Tibial artery (tissue), 4 donors: ENCODE data around the gene PPP1R16B.

Source experiments
- DNase-seq, 2 donors: peaks; one replicate each; pipeline ENCODE4 v3.0.0-alpha.2; 2019
- H3K27ac ChIP-seq, 2 donors: fragments of 200-600 bp; sonication (generic) in 1 of 2; 1 replicate in 1 of 2; 2 replicates in 1 of 2; pipeline ENCODE4 v1.5.1; 2018 to 2019; ENCODE audit warnings: mild to moderate bottlenecking in 1 of 2
- H3K27me3 ChIP-seq, 2 donors: fragments of 200-600 bp; sonication (generic) in 1 of 2; one replicate each; pipeline versions ENCODE4 v1.5.1 to v1.6.0; 2016 to 2019
- H3K36me3 ChIP-seq, 3 donors: fragments of 200-600 bp; sonication (generic) in 2 of 3; one replicate each; pipeline ENCODE4 v1.5.1; 2016 to 2019; ENCODE audit warnings: mild to moderate bottlenecking in 2 of 3
- H3K4me1 ChIP-seq, 4 donors: fragments of 200-600 bp; sonication (generic) in 2 of 4; 1 replicate in 3 of 4; 2 replicates in 1 of 4; pipeline ENCODE4 v1.5.1; 2016 to 2019
- H3K4me3 ChIP-seq, 2 donors: fragments of 200-600 bp; sonication (generic) in 1 of 2; 1 replicate in 1 of 2; 2 replicates in 1 of 2; pipeline ENCODE4 v1.5.1; 2018 to 2019; ENCODE audit warnings: mild to moderate bottlenecking in 2 of 2
- H3K9me3 ChIP-seq, 3 donors: fragments of 200-600 bp; sonication (generic) in 1 of 3; one replicate each; pipeline ENCODE4 v1.5.1; 2016 to 2019
- CTCF ChIP-seq, 2 experiments: fragments of 200-600 bp in 1 of 2; fragments of 450-650 bp in 1 of 2; IDR thresholded peaks; one replicate each; pipeline ENCODE4 v1.5.1; 2017 to 2019; ENCODE audit warnings: antibody characterized with exemption in 2 of 2, mild to moderate bottlenecking in 1 of 2, moderate library complexity in 1 of 2
- intact Hi-C: fragments of 100-400 bp; cut with DNase I; formaldehyde crosslinking; loops from one replicate; pipeline ENCODE4 v1.15.0; 2023; ENCODE audit warnings: low total_unique reads

Gene PPP1R16B

GRCh38 chr20:38804682-38805501, 605 bp upstream of the PPP1R16B start:
- no peak for DNase-seq
- intact Hi-C loops, result no loop called here
- Histone ChIP-seq H3K4me1 (peaks cover 8 to 20% (median 19%) of the 10 kb centered on the region in 4 donors), H3K27ac (no peak overlapping the region), H3K36me3 (no peaks in the 10 kb centered on the region), H3K9me3 (no peaks in the 10 kb centered on the region), H3K4me3 (peak overlapping the region; percentile 46 to 60), H3K27me3 (peaks cover 0 to 41% of the 10 kb centered on the region in 2 donors)
- no peak for TF ChIP-seq CTCF (IDR thresholded peaks at IDR 0.05)

GRCh38 chr20:38805958-38806854, 709 bp downstream of the PPP1R16B start:
- Histone ChIP-seq H3K4me1 (peaks cover 8 to 20% (median 19%) of the 10 kb centered on the region in 4 donors), H3K36me3 (no peaks in the 10 kb centered on the region), H3K27ac (no peak overlapping the region), H3K4me3 (peak overlapping the region; percentile 46 to 60), H3K27me3 (peaks cover 0 to 41% of the 10 kb centered on the region in 2 donors), H3K9me3 (no peaks in the 10 kb centered on the region)
- no peak for DNase-seq
- intact Hi-C loops, result no loop called here
- TF ChIP-seq CTCF (IDR thresholded peaks at IDR 0.05), result no peak

GRCh38 chr20:38806855-38807655, 1.6 kb downstream of the PPP1R16B start:
- no peak for TF ChIP-seq CTCF (IDR thresholded peaks at IDR 0.05)
- Histone ChIP-seq H3K36me3 (no peaks in the 10 kb centered on the region), H3K4me1 (peaks cover 8 to 20% (median 19%) of the 10 kb centered on the region in 4 donors), H3K27ac (no peak overlapping the region), H3K27me3 (peaks cover 0 to 41% of the 10 kb centered on the region in 2 donors), H3K4me3 (peak overlapping the region; percentile 46 to 60), H3K9me3 (no peaks in the 10 kb centered on the region)
- DNase-seq, result no peak
- intact Hi-C loops, result no loop called here

GRCh38 chr20:38809942-38810341, 4.4 kb downstream of the PPP1R16B start:
- Histone ChIP-seq H3K27me3 (peaks cover 0 to 41% of the 10 kb centered on the region in 2 donors), H3K27ac (no peak overlapping the region), H3K36me3 (no peaks in the 10 kb centered on the region), H3K4me1 (peaks cover 8 to 20% (median 19%) of the 10 kb centered on the region in 4 donors), H3K9me3 (no peaks in the 10 kb centered on the region), H3K4me3 (no peak overlapping the region)
- intact Hi-C loops, result no loop called here
- TF ChIP-seq CTCF (IDR thresholded peaks at IDR 0.05), result no peak
- no peak for DNase-seq
